ENCODE results near the gene CNPPD1.

- TF ChIP-seq, protein P1, sequence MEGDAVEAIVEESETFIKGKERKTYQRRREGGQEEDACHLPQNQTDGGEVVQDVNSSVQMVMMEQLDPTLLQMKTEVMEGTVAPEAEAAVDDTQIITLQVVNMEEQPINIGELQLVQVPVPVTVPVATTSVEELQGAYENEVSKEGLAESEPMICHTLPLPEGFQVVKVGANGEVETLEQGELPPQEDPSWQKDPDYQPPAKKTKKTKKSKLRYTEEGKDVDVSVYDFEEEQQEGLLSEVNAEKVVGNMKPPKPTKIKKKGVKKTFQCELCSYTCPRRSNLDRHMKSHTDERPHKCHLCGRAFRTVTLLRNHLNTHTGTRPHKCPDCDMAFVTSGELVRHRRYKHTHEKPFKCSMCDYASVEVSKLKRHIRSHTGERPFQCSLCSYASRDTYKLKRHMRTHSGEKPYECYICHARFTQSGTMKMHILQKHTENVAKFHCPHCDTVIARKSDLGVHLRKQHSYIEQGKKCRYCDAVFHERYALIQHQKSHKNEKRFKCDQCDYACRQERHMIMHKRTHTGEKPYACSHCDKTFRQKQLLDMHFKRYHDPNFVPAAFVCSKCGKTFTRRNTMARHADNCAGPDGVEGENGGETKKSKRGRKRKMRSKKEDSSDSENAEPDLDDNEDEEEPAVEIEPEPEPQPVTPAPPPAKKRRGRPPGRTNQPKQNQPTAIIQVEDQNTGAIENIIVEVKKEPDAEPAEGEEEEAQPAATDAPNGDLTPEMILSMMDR (IDR thresholded peaks at IDR 0.05; ENCODE audit: control extremely low read depth in 1 of 3, insufficient read depth in 1 of 3, low read depth in 1 of 3, low read length in 3 of 3) = no peak
- TF ChIP-seq JUN (IDR thresholded peaks at IDR 0.05; ENCODE audit: low read depth, low read length) (no peak), SP1 (IDR thresholded peaks at IDR 0.05; ENCODE audit: low read depth, low read length) (no peak), ATF2 (IDR thresholded peaks at IDR 0.05; ENCODE audit: low read length) (no peak), FOSL1 (IDR thresholded peaks at IDR 0.05; ENCODE audit: insufficient read depth, low read depth, low read length) (no peak), POLR2AphosphoS5 (IDR thresholded peaks at IDR 0.05; ENCODE audit: low read depth, low read length) (no peak), CBX5 (IDR thresholded peaks at IDR 0.05; ENCODE audit: low read depth, low read length) (no peak), EP300 (IDR thresholded peaks at IDR 0.05; ENCODE audit: borderline replicate concordance in 1 of 2, low read depth in 2 of 2, low read length in 2 of 2) (no peak), CREB1 (IDR thresholded peaks at IDR 0.05) (no peak), YY1 (IDR thresholded peaks at IDR 0.05; ENCODE audit: low read depth, low read length) (no peak), MAFK (IDR thresholded peaks at IDR 0.05; ENCODE audit: low read depth, low read length) (no peak), TEAD4 (IDR thresholded peaks at IDR 0.05; ENCODE audit: low read depth, low read length) (no peak), CHD1 (IDR thresholded peaks at IDR 0.05; ENCODE audit: low read depth, low read length) (no peak), GABPA (IDR thresholded peaks at IDR 0.05; ENCODE audit: borderline replicate concordance, insufficient read depth, low read length) (no peak)
Observed at GRCh38 chr2:219205165-219205538, 28.4 kb upstream of the CNPPD1 start.

Data from H1 (cell line).